Endothelial cell of umbilical vein (primary cell): ENCODE data around the gene DNAI1. TPM values are rescaled to one million over a fixed set of nuclear protein-coding genes. Genes with fewer than 3 reads are reported as not detected.

Experiments used
- BruUV-seq: library from RNA; stranded (reverse); fragments of 400-500 nt; replicated peaks from 2 replicates; lab custom pipeline; 2021; lab: Mats Ljungman, UMichigan
- CTCF ChIA-PET: fragments of 300-600, 350-600 bp; sonication (Branson Sonifier 250); formaldehyde crosslinking; loops from one replicate; lab custom pipeline; 2021; ENCODE audit warnings: antibody characterized with exemption, inconsistent platforms; lab: Charles Lee
- POLR2A ChIA-PET: fragments of 300-600, 350-600 bp; sonication (Branson Sonifier 250); formaldehyde crosslinking; loops from one replicate; lab custom pipeline; 2021; ENCODE audit warnings: antibody characterized with exemption, inconsistent platforms; lab: Charles Lee
- DNase-seq: peaks from one replicate; pipeline ENCODE4 v3.0.0-alpha.2; 2011; ENCODE audit warnings: low read depth, low spot score
- FAIRE-seq: peaks from 2 replicates; lab custom pipeline; 2011; peaks lifted over from hg19 to GRCh38; lab: Jason Lieb, UNC
- H2AFZ ChIP-seq: 2 replicates; pipeline ENCODE4 v1.6.0; 2012; ENCODE audit warnings: low read depth, low read length, control low read depth, inconsistent platforms
- H3K27ac ChIP-seq: 2 replicates; pipeline ENCODE4 v1.5.1; 2011; ENCODE audit warnings: low read depth, mild to moderate bottlenecking, control low read depth, low read length, moderate library complexity; ENCODE audit not compliant: insufficient read depth
- H3K27me3 ChIP-seq, 2 experiments: 2 replicates each; pipeline versions ENCODE4 v1.6.0 to v1.6.1; 2011; ENCODE audit warnings: low read length in 2 of 2, mixed read lengths in 1 of 2; ENCODE audit not compliant: control insufficient read depth in 2 of 2, insufficient read depth in 2 of 2
- H3K36me3 ChIP-seq, 2 experiments: 2 replicates in 1 of 2; 3 replicates in 1 of 2; pipeline ENCODE4 v1.5.1; 2011; ENCODE audit warnings: low read length in 2 of 2, mild to moderate bottlenecking in 1 of 2, moderate library complexity in 1 of 2; ENCODE audit not compliant: control insufficient read depth in 2 of 2, insufficient read depth in 2 of 2; ENCODE audit errors: extremely low read depth in 1 of 2
- H3K4me1 ChIP-seq: 3 replicates; pipeline ENCODE4 v1.5.1; 2011; ENCODE audit warnings: mild to moderate bottlenecking, low read length; ENCODE audit not compliant: control insufficient read depth, insufficient read depth; ENCODE audit errors: extremely low read depth
- H3K4me2 ChIP-seq: 2 replicates; pipeline ENCODE4 v1.6.1; 2011; ENCODE audit warnings: low read length, control low read depth, mixed read lengths; ENCODE audit not compliant: insufficient read depth
- H3K4me3 ChIP-seq, 3 experiments: fragments of 200-600 bp in 1 of 3; sonication (generic), shearing (Covaris generic) in 1 of 3; replicated peaks in 1 of 3; 2 replicates each; pipeline ENCODE4 v1.5.1; 2011 to 2016; ENCODE audit warnings: control low read depth in 3 of 3, low read length in 3 of 3, mild to moderate bottlenecking in 2 of 3, inconsistent platforms in 1 of 3, low read depth in 1 of 3, moderate library complexity in 1 of 3; ENCODE audit not compliant: insufficient read depth in 1 of 3
- H3K79me2 ChIP-seq: 2 replicates; pipeline ENCODE4 v1.6.0; 2012; ENCODE audit warnings: low read length, inconsistent platforms; ENCODE audit not compliant: control insufficient read depth, insufficient read depth
- H3K9ac ChIP-seq: replicated peaks from 2 replicates; pipeline ENCODE3; 2011; ENCODE audit warnings: low read length, control low read depth; ENCODE audit not compliant: insufficient read depth; ENCODE audit errors: extremely low read depth
- H3K9me1 ChIP-seq: replicated peaks from 3 replicates; pipeline ENCODE4 v1.6.0; 2011; ENCODE audit warnings: mild to moderate bottlenecking, low read length; ENCODE audit not compliant: control insufficient read depth, insufficient read depth; ENCODE audit errors: extremely low read depth
- H3K9me3 ChIP-seq: replicated peaks from 2 replicates; pipeline ENCODE4 v1.5.1; 2012; ENCODE audit warnings: low read length, inconsistent platforms; ENCODE audit not compliant: control insufficient read depth, insufficient read depth
- H4K20me1 ChIP-seq: replicated peaks from 2 replicates; pipeline ENCODE3; 2011; ENCODE audit warnings: mild to moderate bottlenecking, low read length; ENCODE audit not compliant: control insufficient read depth, insufficient read depth; ENCODE audit errors: extremely low read depth
- MYC ChIP-seq: IDR thresholded peaks from one replicate; pipeline ENCODE4 v1.6.1; 2011; ENCODE audit warnings: mild to moderate bottlenecking, low read depth, low read length
- dilution Hi-C: fragments of 300-500 bp; cut with MboI; formaldehyde crosslinking; loops from one replicate; pipeline ENCODE4 v1.15.0; 2019; ENCODE audit warnings: low sequenced_read_pairs; ENCODE audit not compliant: extremely low pct_ligation_motif_present
- intact Hi-C: fragments of 100-400 bp; cut with micrococcal nuclease; formaldehyde crosslinking; loops from one replicate; pipeline ENCODE4 v1.10.0; 2022
- polyA plus RNA-seq, 4 experiments: library from polyadenylated mRNA; depleted of rRNA in 3 of 4; stranded (reverse) in 3 of 4; unstranded in 1 of 4; fragments of >200 nt; gene quantifications; 2 replicates each; pipeline versions ENCODE4 v1.2.1 to v1.2.3, GENCODE V29; 2011 to 2012; ENCODE audit warnings: missing spikeins in 1 of 4
- small RNA-seq: library from RNA; depleted of rRNA; stranded (forward); fragments of <200 nt; gene quantifications from one replicate; pipeline ENCODE3, GENCODE V24; 2012; ENCODE audit warnings: low replicate concordance, low read depth; ENCODE audit not compliant: insufficient read depth, insufficient read length
- total RNA-seq: library from RNA; stranded (reverse); gene quantifications from 2 replicates; pipeline ENCODE4 v1.2.3, GENCODE V29; 2021

DNAI1 gene
- total and polyA plus RNA-seq, 2 donors (not counting 3 experiments of a cell fraction or from before 2014, with no cell fraction given) = not detected

GRCh38 chr9:34570376-34570775, 111.8 kb downstream of the DNAI1 start:
- CTCF ChIA-PET = interaction anchor here (0.9 to 2.6 kb wide), 3 partner anchors 21 to 166 kb away, joined by 3 to 17 read pairs (median 11); no protein-coding TSS in a partner anchor
- POLR2A ChIA-PET = no interaction called here
- H3K27me3 ChIP-seq = peaks cover 6 to 7% of the 10 kb centered on the region in 2 experiments
- H3K4me3 ChIP-seq = no peak overlapping the region
- intact Hi-C loops (no loop called here), dilution Hi-C loops (no loop called here)
- H3K9me3 ChIP-seq = no peaks in the 10 kb centered on the region
- no peak for FAIRE-seq
- DNase-seq = no peak
- no peaks in the 10 kb centered on the region for H3K36me3 ChIP-seq
- H3K9me1 ChIP-seq = no peaks in the 10 kb centered on the region
- H3K4me1 ChIP-seq = no peaks in the 10 kb centered on the region
- no peak overlapping the region for H3K4me2 ChIP-seq
- no peak overlapping the region for H2AFZ ChIP-seq
- no peak for TF ChIP-seq MYC
- no peak overlapping the region for H3K27ac ChIP-seq
- no TSS peak for BruUV-seq
- no peaks in the 10 kb centered on the region for H4K20me1 ChIP-seq
- no peak overlapping the region for H3K9ac ChIP-seq
- no peaks in the 10 kb centered on the region for H3K79me2 ChIP-seq

Small RNA genes within 50 kb of the gene (small RNA-seq; reads per million reads assigned to genes)
- gene RN7SKP24 = not detected

Other genes starting within 250 kb of the DNAI1 start
- gene KIF24, start 129.5 kb upstream of the DNAI1 start, total RNA-seq = 4.5 and 4.8 TPM in 2 replicates
- gene KIF24, start 129.5 kb upstream of the DNAI1 start, polyA plus RNA-seq = 2.1 and 2.2 TPM in 2 replicates
- gene NUDT2, start 129.2 kb upstream of the DNAI1 start, total RNA-seq = 25.1 and 25.2 TPM in 2 replicates
- gene NUDT2, start 129.2 kb upstream of the DNAI1 start, polyA plus RNA-seq = 38.1 and 45.2 TPM in 2 replicates
- gene MYORG, start 81.9 kb upstream of the DNAI1 start, total RNA-seq = 6.3 and 7.0 TPM in 2 replicates
- gene MYORG, start 81.9 kb upstream of the DNAI1 start, polyA plus RNA-seq = 2.8 TPM in 2 replicates
- 35.7 and 39.5 TPM in 2 replicates for gene FAM219A, start 235 bp upstream of the DNAI1 start, total RNA-seq
- gene FAM219A, start 235 bp upstream of the DNAI1 start, polyA plus RNA-seq = 18.1 and 20.0 TPM in 2 replicates
- not detected in 2 replicates for gene ENHO, start 64.2 kb downstream of the DNAI1 start, total RNA-seq
- gene ENHO, start 64.2 kb downstream of the DNAI1 start, polyA plus RNA-seq = 0.10 and 0.11 TPM in 2 replicates
- not detected in 2 replicates for gene CNTFR, start 130.9 kb downstream of the DNAI1 start, total RNA-seq
- not detected in 2 replicates for gene CNTFR, start 130.9 kb downstream of the DNAI1 start, polyA plus RNA-seq
- 15.1 and 15.7 TPM in 2 replicates for gene RPP25L, start 153.3 kb downstream of the DNAI1 start, total RNA-seq
- gene RPP25L, start 153.3 kb downstream of the DNAI1 start, polyA plus RNA-seq = 41.0 and 46.9 TPM in 2 replicates
- gene DCTN3, start 161.7 kb downstream of the DNAI1 start, total RNA-seq = 91.0 and 93.3 TPM in 2 replicates
- gene DCTN3, start 161.7 kb downstream of the DNAI1 start, polyA plus RNA-seq = 170 TPM in 2 replicates
- not detected in 2 replicates for gene ARID3C, start 170.3 kb downstream of the DNAI1 start, total RNA-seq
- not detected in 2 replicates for gene ARID3C, start 170.3 kb downstream of the DNAI1 start, polyA plus RNA-seq
- gene SIGMAR1, start 179.0 kb downstream of the DNAI1 start, total RNA-seq = 74.1 and 81.2 TPM in 2 replicates
- 78.4 and 83.5 TPM in 2 replicates for gene SIGMAR1, start 179.0 kb downstream of the DNAI1 start, polyA plus RNA-seq
- gene GALT, start 187.9 kb downstream of the DNAI1 start, total RNA-seq = 30.0 and 36.6 TPM in 2 replicates
- 58.5 and 61.3 TPM in 2 replicates for gene GALT, start 187.9 kb downstream of the DNAI1 start, polyA plus RNA-seq
- 13.6 and 15.3 TPM in 2 replicates for gene IL11RA, start 193.4 kb downstream of the DNAI1 start, total RNA-seq
- gene IL11RA, start 193.4 kb downstream of the DNAI1 start, polyA plus RNA-seq = 18.6 and 22.5 TPM in 2 replicates
- gene CCL27, start 203.9 kb downstream of the DNAI1 start, total RNA-seq = not detected in 2 replicates
- gene CCL27, start 203.9 kb downstream of the DNAI1 start, polyA plus RNA-seq = not detected in 2 replicates
- gene CCL19, start 232.5 kb downstream of the DNAI1 start, total RNA-seq = not detected in 2 replicates
- gene CCL19, start 232.5 kb downstream of the DNAI1 start, polyA plus RNA-seq = not detected in 2 replicates